Measurements from ENCODE around the gene LPP.

Gene LPP

DNA sequence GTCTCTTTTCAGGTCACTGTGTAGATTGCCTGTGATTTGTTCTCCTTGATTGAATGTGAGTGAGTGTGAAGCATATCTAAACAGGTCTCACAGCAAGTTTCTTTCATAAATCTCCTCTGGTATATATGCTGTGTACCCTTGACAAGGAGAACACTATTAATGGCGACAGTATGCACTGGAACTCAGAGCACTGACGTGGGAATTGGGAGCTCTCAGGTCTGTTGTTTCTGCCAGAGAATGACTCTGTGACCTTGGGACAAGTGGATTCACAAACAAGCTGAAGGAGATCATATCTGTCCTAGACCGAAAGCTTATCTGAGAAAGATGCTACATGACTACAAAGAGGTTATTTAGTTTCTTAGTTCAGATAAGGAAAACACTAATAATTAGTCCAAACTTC lies 691.6 kb downstream of the LPP start:
- DNase-seq (ENCODE audit: low read depth in 1 of 2, low spot score in 1 of 2): no peak

DNA sequence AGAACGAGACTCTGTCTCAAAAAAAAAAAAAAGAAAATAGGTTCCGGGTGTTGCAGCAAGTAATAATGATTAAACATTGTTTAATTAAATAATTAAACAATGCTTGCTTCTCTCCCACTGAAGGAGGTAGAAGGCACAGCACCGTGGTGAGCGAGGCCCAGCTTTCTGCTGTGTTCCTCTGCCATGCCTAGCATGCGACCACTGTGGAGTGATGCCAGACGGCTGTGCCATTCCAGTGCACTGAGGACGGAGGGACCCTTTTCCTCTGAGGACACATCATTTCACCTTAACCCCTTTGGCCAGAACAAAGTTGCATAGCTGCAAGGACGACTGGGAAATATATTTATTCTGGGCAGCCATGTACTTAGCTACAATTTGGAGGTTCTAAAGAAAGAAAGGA lies 695.0 kb downstream of the LPP start:
- no peak for DNase-seq (ENCODE audit: low read depth in 1 of 2, low spot score in 1 of 2)

DNA sequence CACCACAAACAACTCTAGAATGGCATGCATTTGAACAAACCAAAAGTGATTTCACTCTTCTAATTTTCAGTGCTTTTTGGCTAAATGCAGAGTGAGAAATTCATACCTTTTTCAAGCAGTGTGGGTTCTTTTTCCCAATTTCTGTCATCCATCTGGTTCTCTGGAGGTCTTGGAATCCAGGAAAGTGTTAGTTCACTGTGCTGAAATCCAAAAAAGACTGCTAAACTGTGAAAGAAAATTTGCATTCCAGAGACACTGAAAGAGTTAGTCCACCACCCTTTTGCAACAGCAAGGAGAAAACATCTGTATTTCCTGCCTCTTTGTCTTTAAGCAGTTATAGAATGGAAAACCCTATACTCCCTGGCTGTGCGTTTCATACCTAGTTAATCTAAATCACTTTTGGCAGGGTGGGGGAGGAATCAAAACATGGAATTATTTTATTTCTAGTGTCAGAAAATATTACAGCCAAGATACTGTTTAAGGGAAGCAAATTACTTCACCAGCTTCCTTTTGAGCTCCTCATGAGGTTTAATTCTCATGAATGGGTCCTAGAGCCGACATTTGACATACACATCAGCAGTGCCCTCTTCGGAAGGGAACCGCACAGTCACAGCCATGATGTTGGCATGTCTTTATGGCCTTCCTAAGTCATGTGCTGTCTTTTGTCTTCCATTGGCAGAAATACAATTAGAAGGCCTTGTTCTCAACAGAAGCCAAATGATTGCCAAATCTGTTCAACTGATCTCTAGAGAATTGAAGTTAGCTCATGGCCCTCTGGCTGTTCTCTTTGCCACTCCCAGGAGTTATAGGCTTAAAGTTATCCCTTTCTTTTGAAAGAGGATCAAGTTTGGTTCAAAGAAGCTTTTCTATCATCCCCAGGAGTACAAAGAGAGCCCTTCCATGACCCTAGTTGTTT lies 700.2 kb downstream of the LPP start:
- no peak for DNase-seq (ENCODE audit: low read depth in 1 of 2, low spot score in 1 of 2)

DNA sequence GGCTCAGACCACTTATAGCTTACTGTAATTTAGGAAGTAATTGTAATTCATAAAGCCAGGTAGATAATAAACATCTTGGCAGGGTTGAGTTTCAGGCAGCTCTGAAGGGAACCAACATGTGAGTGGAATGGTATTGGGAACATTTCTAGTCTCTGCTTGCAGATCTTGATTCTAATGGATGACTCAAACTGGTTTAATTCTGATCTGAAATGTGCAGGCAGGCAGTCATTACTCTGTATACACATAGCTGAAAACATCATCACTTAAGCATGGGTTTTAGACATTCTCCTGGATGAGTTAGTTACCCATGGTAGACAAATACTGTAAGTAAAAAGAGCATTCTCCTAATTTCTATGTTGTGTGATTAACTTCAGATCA lies 700.8 kb downstream of the LPP start:
- no peak for DNase-seq (ENCODE audit: low read depth in 1 of 2, low spot score in 1 of 2)

DNA sequence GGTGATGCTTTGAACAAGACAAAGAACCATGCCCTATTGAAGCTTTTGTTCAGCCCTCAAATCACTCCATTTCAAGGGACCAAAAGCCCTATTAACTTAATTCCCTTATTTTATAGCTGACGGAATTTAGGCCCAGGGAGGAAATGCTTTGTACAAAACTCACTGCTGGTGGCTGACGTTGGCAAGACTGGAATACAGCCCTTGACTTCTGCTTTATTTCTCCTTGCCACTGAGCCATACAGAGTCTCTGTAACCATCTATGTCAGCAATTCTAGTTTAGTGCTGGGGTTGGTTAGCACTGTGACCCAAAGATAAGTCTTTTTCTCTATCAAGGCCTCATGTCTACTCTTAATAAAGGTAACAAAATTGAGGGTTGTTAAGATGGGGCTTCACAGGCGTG lies 701.7 kb downstream of the LPP start:
- DNase-seq (ENCODE audit: low read depth in 1 of 2, low spot score in 1 of 2): no peak

DNA sequence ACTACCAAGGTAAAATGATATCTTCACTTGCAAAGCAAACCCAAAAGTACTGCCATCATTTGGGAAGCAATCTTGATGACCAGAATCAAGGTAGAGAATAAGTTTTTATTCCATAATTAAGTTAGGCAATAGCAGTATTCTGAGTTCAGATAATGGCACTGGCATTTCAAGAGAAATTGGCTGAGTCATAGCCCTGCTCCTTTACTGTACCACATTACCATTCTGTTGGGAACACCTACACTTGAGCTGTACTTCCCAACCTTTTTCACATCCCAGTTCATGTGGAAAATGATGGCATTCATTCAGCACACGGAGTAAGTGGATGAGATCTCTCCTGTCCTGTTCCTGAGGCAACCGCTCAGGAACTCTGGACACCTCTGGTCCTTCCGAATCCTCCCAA lies 706.2 kb downstream of the LPP start:
- no peak for DNase-seq (ENCODE audit: low read depth in 1 of 2, low spot score in 1 of 2)

DNA sequence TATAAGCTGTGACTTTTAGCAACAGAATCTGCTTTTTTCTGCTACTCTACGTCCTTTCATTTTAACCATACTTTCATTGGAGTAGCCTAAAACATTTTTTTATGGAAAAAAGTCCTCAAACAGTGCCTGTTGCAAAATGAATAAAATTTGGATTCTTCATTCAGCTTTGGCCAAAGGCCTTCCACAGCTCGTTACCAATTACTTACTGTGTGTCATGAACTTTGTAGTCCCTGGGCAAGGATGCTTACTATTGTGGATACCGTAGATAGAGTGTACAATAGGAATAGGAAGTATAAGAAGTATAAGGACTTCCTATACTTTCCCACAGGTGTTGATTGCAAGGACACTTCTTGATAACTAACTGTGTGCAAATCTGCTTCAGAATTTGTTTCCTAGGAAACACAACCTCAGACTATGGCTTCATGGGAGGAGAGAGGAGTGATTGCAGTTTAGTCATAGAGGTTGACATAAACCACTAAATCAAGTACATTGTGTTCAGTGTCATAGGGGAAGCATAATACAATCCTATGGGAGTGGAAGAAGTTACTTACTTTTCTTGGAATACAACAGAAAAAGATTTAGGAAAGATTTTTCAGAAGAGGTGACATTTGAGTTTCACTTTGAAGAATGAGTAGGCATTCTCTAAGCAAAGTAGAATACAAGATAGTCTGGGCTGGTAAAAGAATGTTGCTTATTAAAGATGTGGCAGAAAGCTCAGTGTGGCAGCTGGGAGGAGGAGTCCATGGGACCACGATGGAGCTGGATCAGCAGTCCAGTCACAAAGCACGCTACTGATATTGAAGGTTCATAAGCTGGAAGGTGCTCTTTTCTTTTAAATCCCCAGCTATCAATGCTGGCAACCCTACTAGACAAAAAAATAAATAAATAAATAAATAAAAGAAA lies 708.1 kb downstream of the LPP start:
- no peak for DNase-seq (ENCODE audit: low read depth in 1 of 2, low spot score in 1 of 2)

DNA sequence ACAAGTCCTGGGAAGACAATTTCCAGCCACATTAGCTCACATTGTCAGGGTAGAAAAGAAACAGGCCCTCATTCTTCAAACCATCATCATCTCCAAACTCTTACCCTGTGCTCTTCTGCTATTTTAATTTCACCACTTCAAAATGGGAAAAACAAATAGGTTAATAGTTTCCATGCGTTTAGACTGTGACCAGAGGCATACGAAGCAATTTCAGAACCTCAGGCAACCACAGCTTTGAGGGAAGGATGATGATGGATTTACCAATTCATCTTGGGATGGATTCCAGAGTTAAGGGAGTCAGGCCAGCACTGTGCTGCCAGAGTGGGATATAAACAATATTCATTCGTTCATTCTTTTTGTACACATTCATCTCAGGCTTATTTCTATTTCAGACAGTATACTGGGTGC lies 710.0 kb downstream of the LPP start:
- DNase-seq (ENCODE audit: low read depth in 1 of 2, low spot score in 1 of 2): no peak

DNA sequence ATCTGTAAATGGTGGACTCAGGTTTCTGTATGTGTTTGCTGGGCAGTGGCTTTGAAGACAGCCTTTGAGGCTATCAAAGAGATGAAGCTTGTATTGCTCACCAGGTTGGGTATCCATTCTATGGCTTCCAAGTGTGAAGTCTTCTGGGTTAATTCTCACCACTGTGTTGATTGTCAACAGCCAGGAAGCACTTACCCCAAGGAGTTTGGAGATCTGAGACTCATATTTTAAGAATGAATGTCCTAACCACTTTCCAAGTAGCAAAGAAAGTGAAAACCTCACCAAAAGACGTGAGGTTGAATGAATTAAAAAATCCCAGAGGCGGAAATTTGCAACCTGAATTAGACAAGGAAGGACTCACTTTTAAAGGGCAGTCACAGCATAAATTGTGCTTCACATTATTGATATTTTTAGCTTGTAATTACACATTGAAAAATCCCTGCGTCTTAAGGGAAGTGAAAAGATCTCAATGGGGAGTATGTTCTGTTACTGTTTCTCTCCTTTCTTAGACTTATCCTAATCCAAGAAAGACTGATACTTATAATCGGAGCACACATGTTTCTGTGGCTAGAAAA lies 713.8 kb downstream of the LPP start:
- DNase-seq (ENCODE audit: low read depth in 1 of 2, low spot score in 1 of 2): no peak

DNA sequence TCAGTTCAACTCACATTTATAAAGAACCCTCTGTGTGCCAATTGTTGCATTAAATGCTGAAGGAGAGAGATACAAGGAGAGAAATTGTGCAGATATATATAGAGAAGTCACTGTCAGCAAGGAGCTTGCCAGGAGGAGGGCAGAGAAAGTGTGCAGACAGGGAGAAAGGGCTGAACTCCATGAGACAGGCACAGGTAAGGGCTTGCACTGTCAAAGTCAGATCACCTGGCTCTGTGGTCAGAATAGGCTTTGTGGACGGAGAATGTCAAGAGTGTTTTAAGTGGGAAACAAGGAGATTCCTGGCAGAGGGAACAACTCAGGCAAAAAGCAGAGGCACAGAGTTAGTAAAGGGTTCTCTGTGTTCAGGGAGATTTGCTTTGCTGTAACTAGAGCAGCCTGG lies 714.8 kb downstream of the LPP start:
- no peak for DNase-seq (ENCODE audit: low read depth in 1 of 2, low spot score in 1 of 2)

DNA sequence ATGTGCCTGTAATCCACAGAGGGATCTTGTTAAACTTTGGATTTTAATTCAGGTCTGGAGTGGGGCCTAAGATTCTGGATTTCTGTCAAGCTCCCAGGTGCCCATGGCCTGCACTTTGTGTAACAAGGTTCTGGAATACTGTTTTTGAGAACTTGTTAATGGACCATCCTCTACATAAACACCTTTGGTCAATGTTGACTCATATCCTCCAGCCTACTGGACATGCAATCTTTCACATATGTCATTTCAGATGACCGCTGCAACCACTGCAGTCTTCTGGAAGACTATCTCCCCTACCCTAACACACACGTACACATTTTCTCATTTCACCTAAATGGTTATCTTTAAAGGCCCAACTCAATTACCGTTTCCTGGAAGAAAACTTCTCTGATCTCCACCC lies 715.7 kb downstream of the LPP start:
- DNase-seq (ENCODE audit: low read depth in 1 of 2, low spot score in 1 of 2): no peak

DNA sequence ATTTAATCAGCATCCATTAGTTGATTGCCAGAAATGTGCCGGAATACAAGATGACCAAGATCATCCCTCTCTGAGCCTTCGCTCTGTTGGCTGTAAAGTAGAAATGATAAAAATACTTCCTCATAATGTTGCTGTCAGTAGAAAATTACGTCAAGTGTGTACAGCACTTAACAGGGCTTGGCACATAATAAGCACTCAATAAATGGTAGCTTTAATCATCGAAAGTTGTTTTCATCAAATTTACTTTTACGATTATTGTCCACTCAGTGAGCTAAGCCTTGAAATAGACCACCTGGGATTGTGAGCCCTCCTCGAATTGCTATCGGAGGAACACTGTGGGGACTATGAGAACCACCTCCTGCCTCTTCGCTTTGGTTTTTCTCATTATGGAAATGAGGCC lies 716.5 kb downstream of the LPP start:
- DNase-seq (ENCODE audit: low read depth in 1 of 2, low spot score in 1 of 2): no peak

DNA sequence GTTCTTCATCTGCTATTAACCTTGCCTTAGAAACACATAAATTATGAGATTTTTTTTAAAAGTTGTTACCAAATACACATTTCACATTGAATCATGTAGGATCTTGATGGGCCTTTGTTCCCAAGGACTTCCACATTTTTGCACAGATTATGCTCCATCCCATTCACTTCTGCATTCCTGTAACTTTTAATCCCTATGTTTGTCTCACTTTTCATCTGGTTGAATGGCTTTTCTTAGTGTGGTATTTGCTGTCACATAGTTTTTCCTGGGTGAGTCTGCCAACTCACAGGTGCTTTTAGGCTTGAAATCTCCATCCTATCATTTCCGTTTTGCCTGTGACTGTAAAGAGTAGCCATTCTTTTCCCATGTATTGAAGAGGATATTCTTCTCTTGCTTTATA lies 720.6 kb downstream of the LPP start:
- no peak for DNase-seq (ENCODE audit: low read depth in 1 of 2, low spot score in 1 of 2)

DNA sequence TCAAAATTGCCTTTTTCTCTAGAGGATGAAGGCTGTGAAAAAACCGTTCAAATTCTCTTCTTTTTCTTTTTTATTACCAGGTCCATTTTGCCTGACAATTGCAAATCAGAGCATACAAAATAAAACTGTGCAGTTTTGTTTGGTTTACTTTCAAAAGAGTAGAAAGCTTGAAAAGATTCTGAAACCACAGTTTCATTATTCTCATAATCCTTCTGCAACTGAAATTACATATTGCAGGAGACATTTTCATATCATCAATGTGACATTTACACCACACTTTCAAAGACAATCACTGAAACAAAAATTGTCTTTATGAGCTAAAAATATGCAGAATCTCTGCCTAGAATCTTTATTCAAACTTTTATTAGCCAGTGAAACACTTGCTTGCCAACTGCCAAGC lies 721.5 kb downstream of the LPP start:
- DNase-seq (ENCODE audit: low read depth in 1 of 2, low spot score in 1 of 2): no peak

DNA sequence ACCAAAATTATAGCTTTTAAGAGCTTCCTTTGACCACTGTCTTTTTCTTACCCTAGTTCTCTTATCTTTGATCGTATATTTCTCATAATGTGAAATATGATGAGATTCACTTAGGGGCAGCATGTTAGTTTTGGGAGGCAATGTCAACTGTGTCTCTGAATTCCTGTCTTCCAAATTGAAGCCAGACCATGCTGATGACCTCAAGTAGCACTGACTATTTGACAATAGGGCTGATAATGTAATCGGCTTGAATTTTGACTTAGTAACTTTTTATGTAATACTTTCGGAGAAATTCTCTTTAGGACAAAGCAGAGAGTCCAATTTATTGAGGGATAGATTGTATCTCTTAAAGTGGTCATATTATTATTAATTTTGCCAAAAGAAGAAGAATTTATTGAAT lies 722.4 kb downstream of the LPP start:
- no peak for DNase-seq (ENCODE audit: low read depth in 1 of 2, low spot score in 1 of 2)

DNA sequence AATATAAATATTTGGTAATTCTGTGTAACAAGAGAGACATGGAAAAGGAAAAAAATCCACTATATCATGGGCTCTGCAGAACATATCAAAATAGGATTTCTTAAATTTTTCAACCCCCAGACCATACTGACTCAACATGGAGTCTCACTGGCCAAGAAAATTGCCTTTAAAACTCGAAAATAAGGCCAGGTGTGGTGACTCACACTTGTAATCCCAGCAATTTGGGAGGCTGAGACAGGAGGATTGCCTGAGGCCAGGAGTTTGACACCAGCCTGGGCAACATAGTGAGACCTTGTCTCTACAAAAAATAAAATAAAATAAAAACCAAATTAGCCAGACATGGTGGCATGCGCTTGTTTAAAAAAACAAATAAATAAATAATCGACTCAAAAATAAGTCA lies 723.4 kb downstream of the LPP start:
- no peak for DNase-seq (ENCODE audit: low read depth in 1 of 2, low spot score in 1 of 2)

DNA sequence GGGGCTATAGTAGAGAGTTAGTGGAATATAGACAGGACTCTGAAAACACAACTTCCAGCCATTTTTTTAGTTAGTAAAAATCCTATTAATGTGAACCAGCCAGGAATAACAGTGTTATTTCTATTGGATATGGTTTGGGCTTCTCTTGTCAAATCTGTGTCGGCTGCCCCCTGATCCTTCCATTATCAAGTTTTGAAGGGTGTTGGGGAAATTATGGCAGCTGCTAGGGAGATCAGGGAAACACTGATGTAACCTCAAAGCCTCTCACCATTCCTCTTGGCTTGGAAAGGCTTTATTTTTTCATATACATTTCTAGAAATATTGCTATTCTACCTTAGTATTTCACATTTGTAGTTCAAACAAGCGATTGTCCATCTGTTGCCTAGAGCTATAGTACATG lies 724.1 kb downstream of the LPP start:
- no peak for DNase-seq (ENCODE audit: low read depth in 1 of 2, low spot score in 1 of 2)

DNA sequence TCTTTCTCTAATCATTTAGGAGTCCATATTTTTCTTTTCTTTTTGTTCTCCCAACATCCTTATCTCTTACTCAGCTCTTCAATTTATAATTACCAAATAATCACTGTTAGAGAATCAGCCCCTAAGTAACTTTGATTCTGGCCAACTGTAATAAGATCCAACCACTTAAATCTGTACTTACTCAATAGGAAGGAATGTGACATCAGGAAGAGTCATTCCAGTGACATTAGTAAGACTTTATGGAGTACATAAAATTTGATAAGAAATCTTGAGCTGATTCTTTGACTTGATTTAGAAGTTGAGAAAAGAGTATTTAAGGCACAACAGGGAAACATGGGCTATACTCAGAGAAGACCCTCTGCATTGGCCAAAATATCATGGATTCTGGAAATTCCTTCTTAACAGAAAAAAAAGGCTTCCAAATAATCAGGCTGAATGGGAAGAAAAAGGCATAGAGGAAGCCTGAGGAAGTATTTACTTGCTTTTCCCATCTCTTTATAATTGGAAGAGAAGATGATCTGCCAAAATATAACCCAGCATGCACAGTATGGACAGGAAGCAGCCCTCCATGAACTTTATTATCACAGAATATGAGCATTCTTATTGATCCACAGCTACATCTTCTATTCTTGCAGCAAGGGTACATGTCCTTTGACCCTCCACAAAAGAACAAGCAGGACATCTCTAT lies 728.1 kb downstream of the LPP start:
- DNase-seq (ENCODE audit: low read depth in 1 of 2, low spot score in 1 of 2): no peak

DNA sequence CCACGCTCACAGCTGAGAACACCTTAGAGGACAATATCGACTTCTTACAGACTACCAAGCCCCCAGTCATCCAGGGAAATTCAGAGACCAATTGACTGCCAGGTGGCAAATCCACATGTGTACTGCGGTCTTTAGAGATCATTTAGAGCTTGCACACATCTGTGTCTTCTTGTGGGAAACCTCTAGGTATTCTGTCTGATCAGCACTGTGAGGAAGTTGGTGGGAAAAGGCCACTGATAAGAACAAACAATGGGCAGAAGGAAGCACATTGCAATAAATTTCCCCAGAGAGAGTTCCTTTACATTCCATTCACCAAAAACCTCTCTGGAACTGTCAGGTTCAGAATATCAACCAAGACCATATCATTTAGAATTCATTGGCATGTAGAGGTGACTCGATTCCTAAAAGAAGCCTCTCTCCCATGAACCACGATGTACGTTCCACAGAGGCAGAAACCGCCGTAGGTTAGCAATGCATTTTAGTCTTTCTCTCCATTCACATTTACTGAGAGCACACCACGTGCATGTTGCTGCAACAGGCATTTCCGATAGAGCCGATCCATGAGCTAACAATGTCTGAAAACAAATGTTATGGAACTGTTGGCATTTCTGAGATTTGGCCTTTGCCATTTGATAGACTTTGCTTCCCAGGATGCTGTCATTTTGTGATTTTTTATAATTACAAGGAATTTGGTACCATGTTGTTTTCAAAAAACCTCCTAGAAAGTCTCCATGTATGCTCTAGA lies 730.5 kb downstream of the LPP start:
- DNase-seq (ENCODE audit: low read depth in 1 of 2, low spot score in 1 of 2): no peak

DNA sequence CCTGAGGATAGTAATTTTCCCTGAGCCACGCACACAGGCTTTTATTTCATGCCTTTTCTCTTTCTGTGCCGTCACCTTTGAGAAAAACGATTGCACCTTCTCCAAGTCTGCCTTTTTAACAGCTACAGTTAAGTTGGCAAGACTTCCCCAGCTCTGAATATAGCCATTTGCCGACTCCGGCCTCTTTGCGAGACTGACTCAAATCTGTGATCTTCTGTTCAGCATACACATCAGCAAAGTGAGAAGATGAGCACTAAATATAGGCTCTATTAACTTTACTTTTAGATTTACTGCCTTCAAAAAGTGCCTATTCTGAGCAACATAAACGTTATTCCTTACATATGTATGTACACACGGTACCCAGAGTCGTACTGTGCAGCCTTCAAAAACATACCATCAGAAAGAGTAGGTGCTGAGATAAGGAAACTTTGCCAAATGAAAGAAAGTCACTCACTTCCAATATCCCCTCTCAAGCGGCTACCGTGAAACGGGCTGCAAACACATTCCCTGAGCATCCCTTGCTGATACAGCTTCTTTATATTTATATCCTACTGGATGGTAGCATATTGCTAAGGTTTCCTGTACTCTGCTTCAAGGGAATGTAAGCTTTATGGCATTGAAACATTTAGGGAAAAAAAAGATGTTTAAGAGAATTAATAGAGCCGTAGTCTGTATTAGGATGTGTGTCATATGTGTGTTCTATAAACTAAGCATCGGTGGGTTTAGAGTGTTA lies 734.5 kb downstream of the LPP start:
- DNase-seq (ENCODE audit: low read depth in 1 of 2, low spot score in 1 of 2): no peak
